ENCODE data around the gene KIF6.

KIF6 gene

GRCh38 chr6:39664173-39664572 lies 61.0 kb downstream of the KIF6 start:
- no peak for DNase-seq (ENCODE audit: low spot score)

- no peak for DNase-seq (ENCODE audit: low spot score)
Measured at GRCh38 chr6:39657355-39658135, 67.7 kb downstream of the KIF6 start.

- no peak for DNase-seq (ENCODE audit: low spot score)
Measured at GRCh38 chr6:39654121-39654520, 71.1 kb downstream of the KIF6 start.

GRCh38 chr6:39653612-39654011 lies 71.6 kb downstream of the KIF6 start:
- no peak for DNase-seq (ENCODE audit: low spot score)

GRCh38 chr6:39649996-39650395 lies 75.2 kb downstream of the KIF6 start:
- DNase-seq (ENCODE audit: low spot score), result no peak

- no peak for DNase-seq (ENCODE audit: low spot score)
Measured at GRCh38 chr6:39646751-39647420, 78.3 kb downstream of the KIF6 start.

GRCh38 chr6:39642270-39642669 lies 82.9 kb downstream of the KIF6 start:
- DNase-seq (ENCODE audit: low spot score), result no peak

GRCh38 chr6:39638126-39638822 lies 86.9 kb downstream of the KIF6 start:
- DNase-seq (ENCODE audit: low spot score), result no peak

- DNase-seq (ENCODE audit: low spot score), result no peak
Measured at GRCh38 chr6:39634646-39635341, 90.4 kb downstream of the KIF6 start.

- no peak for DNase-seq (ENCODE audit: low spot score)
Measured at GRCh38 chr6:39625209-39625608, 100.0 kb downstream of the KIF6 start.

GRCh38 chr6:39623750-39624149 lies 101.5 kb downstream of the KIF6 start:
- DNase-seq (ENCODE audit: low spot score), result no peak

- no peak for DNase-seq (ENCODE audit: low spot score)
Measured at GRCh38 chr6:39617520-39617919, 107.7 kb downstream of the KIF6 start.

GRCh38 chr6:39617026-39617425 lies 108.2 kb downstream of the KIF6 start:
- DNase-seq (ENCODE audit: low spot score), result no peak

- no peak for DNase-seq (ENCODE audit: low spot score)
Measured at GRCh38 chr6:39615622-39616021, 109.6 kb downstream of the KIF6 start.

- DNase-seq (ENCODE audit: low spot score), result no peak
Measured at GRCh38 chr6:39614393-39614950, 110.7 kb downstream of the KIF6 start.

GRCh38 chr6:39610221-39610620 lies 115.0 kb downstream of the KIF6 start:
- DNase-seq (ENCODE audit: low spot score), result no peak

GRCh38 chr6:39608652-39609345 lies 116.4 kb downstream of the KIF6 start:
- no peak for DNase-seq (ENCODE audit: low spot score)

- no peak for DNase-seq (ENCODE audit: low spot score)
Measured at GRCh38 chr6:39602601-39603519, 122.3 kb downstream of the KIF6 start.

- no peak for DNase-seq (ENCODE audit: low spot score)
Measured at GRCh38 chr6:39599973-39600372, 125.2 kb downstream of the KIF6 start.

GRCh38 chr6:39599341-39599740 lies 125.9 kb downstream of the KIF6 start:
- DNase-seq (ENCODE audit: low spot score), result no peak

All from SW480 (cell line).